Endothelial cell (in vitro differentiated cells): ENCODE data around the gene CD36. TPM values are rescaled to one million over a fixed set of nuclear protein-coding genes. Genes with fewer than 3 reads are reported as not detected.

Source experiments
- DNase-seq: peaks from one replicate; pipeline ENCODE4 v3.0.0; 2021; ENCODE audit warnings: low spot score
- H3K27ac Mint-ChIP-seq: one replicate; pipeline ENCODE4 v1.8.0; 2021; ENCODE audit warnings: mixed read lengths, inconsistent platforms; ENCODE audit not compliant: unreplicated experiment
- H3K27me3 Mint-ChIP-seq: one replicate; pipeline ENCODE4 v1.8.0; 2021; ENCODE audit warnings: mild to moderate bottlenecking, moderate library complexity, mixed read lengths, inconsistent platforms; ENCODE audit not compliant: unreplicated experiment
- H3K36me3 Mint-ChIP-seq: one replicate; pipeline ENCODE4 v1.8.0; 2021; ENCODE audit warnings: mild to moderate bottlenecking, low read depth, mixed read lengths, inconsistent platforms; ENCODE audit not compliant: unreplicated experiment
- H3K4me1 Mint-ChIP-seq: one replicate; pipeline ENCODE4 v1.8.0; 2021; ENCODE audit warnings: mild to moderate bottlenecking, mixed read lengths, inconsistent platforms; ENCODE audit not compliant: unreplicated experiment
- H3K4me3 Mint-ChIP-seq: one replicate; pipeline ENCODE4 v1.8.0; 2021; ENCODE audit warnings: mild to moderate bottlenecking, mixed read lengths, inconsistent platforms; ENCODE audit not compliant: unreplicated experiment
- H3K9me3 Mint-ChIP-seq: one replicate; pipeline ENCODE4 v1.8.0; 2021; ENCODE audit warnings: mixed read lengths, inconsistent platforms; ENCODE audit not compliant: unreplicated experiment
- CTCF ChIP-seq: fragments of 200-600 bp; sonication (generic); IDR thresholded peaks from one replicate; pipeline ENCODE4 v1.5.0; 2021; ENCODE audit warnings: antibody characterized with exemption; ENCODE audit not compliant: unreplicated experiment
- total RNA-seq: library from RNA; stranded (reverse); fragmentation: NEBNext Ultra II Directional; extraction: Animal tissue kit (Norgen Biotek cat#: 25700); gene quantifications from one replicate; pipeline ENCODE4 v1.2.1, GENCODE V29; 2021; ENCODE audit not compliant: unreplicated experiment

The CD36 gene
- total RNA-seq, 1 donor from 2014 or later = 3.8 TPM

GRCh38 chr7:80708123-80708522, 69.7 kb downstream of the CD36 start:
- no peak for TF ChIP-seq CTCF
- Mint-ChIP-seq H3K4me1 (no peaks in the 10 kb centered on the region), H3K4me3 (no peak overlapping the region), H3K27ac (no peak overlapping the region), H3K36me3 (peaks cover 4% of the 10 kb centered on the region), H3K27me3 (no peaks in the 10 kb centered on the region), H3K9me3 (no peaks in the 10 kb centered on the region)
- DNase-seq = no peak

DNA sequence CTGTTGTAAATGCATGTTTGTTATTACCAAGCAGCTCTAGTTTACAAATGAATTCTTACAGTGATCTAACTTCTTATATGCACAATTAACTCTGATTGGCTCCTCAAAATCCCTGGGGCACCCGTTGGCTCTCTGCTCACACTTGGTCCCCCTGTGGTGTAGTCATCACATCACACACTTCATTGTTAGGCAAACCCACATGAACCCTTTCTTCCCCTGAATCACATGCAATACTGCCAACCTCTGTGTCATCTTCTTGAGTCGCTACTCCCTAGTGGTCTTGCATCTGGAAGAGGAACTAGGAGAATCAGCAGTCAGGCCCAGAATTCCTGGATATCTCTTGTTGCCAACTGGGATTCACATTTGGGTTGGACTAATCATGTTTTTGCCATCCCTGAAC, 73.1 kb downstream of the CD36 start:
- Mint-ChIP-seq H3K4me3 (no peak overlapping the region), H3K9me3 (no peaks in the 10 kb centered on the region), H3K27ac (no peak overlapping the region), H3K27me3 (no peaks in the 10 kb centered on the region), H3K4me1 (no peaks in the 10 kb centered on the region), H3K36me3 (peaks cover 5% of the 10 kb centered on the region)
- DNase-seq = no peak
- TF ChIP-seq CTCF = no peak

GRCh38 chr7:80719261-80719660, 80.8 kb downstream of the CD36 start:
- DNase-seq = no peak
- no peak for TF ChIP-seq CTCF
- Mint-ChIP-seq H3K9me3 (no peaks in the 10 kb centered on the region), H3K27ac (no peak overlapping the region), H3K4me3 (no peak overlapping the region), H3K4me1 (no peaks in the 10 kb centered on the region), H3K36me3 (no peaks in the 10 kb centered on the region), H3K27me3 (no peaks in the 10 kb centered on the region)

GRCh38 chr7:80720146-80720545, 81.7 kb downstream of the CD36 start:
- H3K4me3 Mint-ChIP-seq = no peak overlapping the region

More at GRCh38 chr7:80720146-80720545, 81.7 kb downstream of the CD36 start:
- no peaks in the 10 kb centered on the region for H3K36me3 Mint-ChIP-seq
- H3K27me3 Mint-ChIP-seq = no peaks in the 10 kb centered on the region
- no peak for TF ChIP-seq CTCF
- H3K27ac Mint-ChIP-seq = no peak overlapping the region
- no peaks in the 10 kb centered on the region for H3K4me1 Mint-ChIP-seq
- no peaks in the 10 kb centered on the region for H3K9me3 Mint-ChIP-seq
- no peak for DNase-seq
